HCT116 (cell line): ENCODE results near the gene TRPV5. TPM values are rescaled to one million over a fixed set of nuclear protein-coding genes. Genes with fewer than 3 reads are reported as not detected.

Source experiments
- ATAC-seq: fragments of 200-7000 bp; cut with Tn5 transposase; 2 replicates; pipeline ENCODE4 v1.9.1; 2020; ENCODE audit warnings: mild to moderate bottlenecking, moderate library complexity
- BruUV-seq: library from RNA; stranded (reverse); fragments of 400-500 nt; replicated peaks from 2 replicates; lab custom pipeline; 2021; lab: Mats Ljungman, UMichigan
- CTCF ChIA-PET: fragments of 300-600 bp; sonication (Branson Sonifier 250); formaldehyde crosslinking; loops from one replicate; lab custom pipeline; 2021; ENCODE audit warnings: antibody characterized with exemption; lab: Charles Lee
- POLR2A ChIA-PET: fragments of 300-600, 350-600 bp; sonication (Branson Sonifier 250); formaldehyde crosslinking; loops from one replicate; lab custom pipeline; 2021; ENCODE audit warnings: antibody characterized with exemption; lab: Charles Lee
- RAD21 ChIA-PET, 2 experiments: fragments of 300-600 bp; sonication (Branson Sonifier 250); formaldehyde crosslinking; loops; one replicate each; lab custom pipeline; 2023; ENCODE audit warnings: low total read pairs in 2 of 2; ENCODE audit not compliant: uncharacterized antibody in 2 of 2, unreplicated experiment in 2 of 2, low non-redundant PET in 1 of 2; lab: Charles Lee
- DNase-seq: peaks from one replicate; pipeline ENCODE4 v3.0.0-alpha.2; 2010; ENCODE audit warnings: low read depth, low spot score
- H2AFZ ChIP-seq: fragments of 200-600 bp; shearing (Covaris generic), sonication (generic); 2 replicates; pipeline ENCODE4 v1.6.1; 2017; ENCODE audit warnings: low read depth, mixed run types, mixed read lengths, antibody characterized with exemption, low read length; ENCODE audit not compliant: poor library complexity, severe bottlenecking
- H3K27ac ChIP-seq: 2 replicates; pipeline ENCODE4 v1.5.1; 2012; ENCODE audit warnings: low read depth, low read length
- H3K27me3 ChIP-seq: fragments of 200-600 bp; sonication (generic); 2 replicates; pipeline ENCODE4 v1.6.1; 2016; ENCODE audit warnings: mixed run types, low read length, mixed read lengths; ENCODE audit not compliant: insufficient read depth
- H3K36me3 ChIP-seq, 2 experiments: fragments of 200-500 bp in 1 of 2; fragments of 200-600 bp in 1 of 2; sonication (Bioruptor generic) in 1 of 2; sonication (generic) in 1 of 2; 2 replicates each; pipeline versions ENCODE4 v1.5.1 to v1.6.1; 2014 to 2016; ENCODE audit warnings: low read length in 2 of 2, inconsistent platforms in 1 of 2, mixed read lengths in 1 of 2, mixed run types in 1 of 2; ENCODE audit not compliant: insufficient read depth in 2 of 2, control insufficient read depth in 1 of 2
- H3K4me1 ChIP-seq, 2 experiments: fragments of 200-600 bp in 1 of 2; sonication (generic) in 1 of 2; 2 replicates each; pipeline versions ENCODE4 v1.5.1 to v1.6.1; 2012 to 2017; ENCODE audit warnings: low read length in 2 of 2, inconsistent platforms in 1 of 2, mild to moderate bottlenecking in 1 of 2, mixed read lengths in 1 of 2, mixed run types in 1 of 2, moderate library complexity in 1 of 2; ENCODE audit not compliant: insufficient read depth in 2 of 2, control insufficient read depth in 1 of 2
- H3K4me2 ChIP-seq: fragments of 200-600 bp; sonication (generic); 2 replicates; pipeline ENCODE4 v1.6.1; 2017; ENCODE audit warnings: mixed run types, low read length, mixed read lengths
- H3K4me3 ChIP-seq, 2 experiments: fragments of 200-600 bp in 1 of 2; sonication (generic) in 1 of 2; replicated peaks in 1 of 2; 2 replicates each; pipeline ENCODE4 v1.5.1; 2011 to 2016; ENCODE audit warnings: low read length in 2 of 2, control low read depth in 1 of 2, low read depth in 1 of 2, mild to moderate bottlenecking in 1 of 2, mixed read lengths in 1 of 2, mixed run types in 1 of 2
- H3K79me2 ChIP-seq: fragments of 200-600 bp; sonication (generic); 2 replicates; pipeline ENCODE4 v1.6.1; 2017; ENCODE audit warnings: mild to moderate bottlenecking, mixed run types, low read length, moderate library complexity, mixed read lengths; ENCODE audit not compliant: insufficient read depth
- H3K9ac ChIP-seq: fragments of 200-600 bp; sonication (generic); 2 replicates; pipeline ENCODE4 v1.6.1; 2016; ENCODE audit warnings: low read length, mixed read lengths
- H3K9me2 ChIP-seq: fragments of 200-600 bp; sonication (generic), shearing (Covaris generic); 2 replicates; pipeline ENCODE4 v1.6.1; 2017; ENCODE audit warnings: mixed run types, mild to moderate bottlenecking, moderate library complexity; ENCODE audit not compliant: insufficient read depth
- H3K9me3 ChIP-seq, 2 experiments: fragments of 200-500 bp in 1 of 2; fragments of 200-600 bp in 1 of 2; sonication (Bioruptor generic) in 1 of 2; sonication (generic) in 1 of 2; 2 replicates each; pipeline ENCODE4 v1.6.1; 2014 to 2017; ENCODE audit warnings: low read length in 2 of 2, mixed read lengths in 2 of 2, inconsistent platforms in 1 of 2, low read depth in 1 of 2, mild to moderate bottlenecking in 1 of 2, mixed run types in 1 of 2, moderate library complexity in 1 of 2; ENCODE audit not compliant: control insufficient read depth in 1 of 2, insufficient read depth in 1 of 2
- H4K20me1 ChIP-seq: fragments of 200-600 bp; sonication (generic), shearing (Covaris generic); 2 replicates; pipeline ENCODE4 v1.6.1; 2017; ENCODE audit warnings: mixed run types, mild to moderate bottlenecking, moderate library complexity; ENCODE audit not compliant: insufficient read depth
- ATF3 ChIP-seq: IDR thresholded peaks from 2 replicates; pipeline ENCODE4 v1.6.1; 2012
- CTCF ChIP-seq, 3 experiments: fragments of 200-600 bp in 1 of 3; sonication (generic) in 1 of 3; IDR thresholded peaks in 2 of 3; conservative IDR thresholded peaks in 1 of 3; 2 replicates each; pipeline ENCODE4 v1.5.1; 2012 to 2017; ENCODE audit warnings: low read depth in 2 of 3, low read length in 2 of 3, antibody characterized with exemption in 1 of 3, borderline replicate concordance in 1 of 3, control low read depth in 1 of 3, mild to moderate bottlenecking in 1 of 3, mixed read lengths in 1 of 3, mixed run types in 1 of 3, moderate library complexity in 1 of 3; ENCODE audit not compliant: insufficient read depth in 1 of 3
- EGR1 ChIP-seq: IDR thresholded peaks from 2 replicates; pipeline ENCODE4 v1.6.1; 2012; ENCODE audit warnings: low read depth
- POLR2AphosphoS5 ChIP-seq: IDR thresholded peaks from 2 replicates; pipeline ENCODE4 v1.6.1; 2011; ENCODE audit warnings: mild to moderate bottlenecking, low read depth, low read length, moderate library complexity
- SRF ChIP-seq: IDR thresholded peaks from 2 replicates; pipeline ENCODE4 v1.6.1; 2012; ENCODE audit warnings: low read depth
- YY1 ChIP-seq: IDR thresholded peaks from 2 replicates; pipeline ENCODE4 v1.6.1; 2011; ENCODE audit warnings: low read length, low read depth, moderate library complexity, mild to moderate bottlenecking; ENCODE audit not compliant: insufficient replicate concordance; ENCODE audit errors: extremely low read depth
- ZBTB33 ChIP-seq: IDR thresholded peaks from 2 replicates; pipeline ENCODE4 v1.6.1; 2011; ENCODE audit warnings: mild to moderate bottlenecking, low read length, moderate library complexity; ENCODE audit not compliant: insufficient replicate concordance; ENCODE audit errors: extremely low read depth
- intact Hi-C: fragments of 100-400 bp; cut with micrococcal nuclease; formaldehyde crosslinking; loops from 2 replicates; pipeline ENCODE4 v1.10.0; 2022
- total RNA-seq: library from RNA; stranded (reverse); gene quantifications from one replicate; pipeline ENCODE4 v1.2.1, GENCODE V29; 2021; ENCODE audit not compliant: unreplicated experiment

The TRPV5 gene
- total RNA-seq, 1 experiment from 2014 or later = not detected

DNA sequence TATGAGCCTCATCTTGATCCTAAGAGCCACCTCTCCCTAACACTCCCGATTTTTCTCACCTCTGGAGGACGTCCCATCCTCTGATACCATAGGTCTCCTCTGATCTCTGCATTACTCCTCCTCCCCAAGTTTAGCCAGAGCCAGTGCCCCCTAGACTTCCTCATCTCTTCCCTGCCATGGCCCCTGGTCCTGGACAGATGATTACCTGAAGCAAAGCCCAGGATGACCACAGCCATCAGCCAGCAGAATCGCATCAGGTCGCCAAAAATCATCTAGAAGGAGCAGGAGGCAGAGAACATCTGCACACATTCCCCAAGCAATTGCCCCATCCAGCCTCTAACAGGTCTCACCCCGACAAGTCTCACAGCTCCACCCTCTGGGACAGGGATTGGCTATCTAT, 59.7 kb downstream of the TRPV5 start:
- Histone ChIP-seq H3K9ac (no peak overlapping the region), H4K20me1 (no peaks in the 10 kb centered on the region), H3K36me3 (no peaks in the 10 kb centered on the region), H3K9me2 (no peaks in the 10 kb centered on the region), H3K27me3 (no peaks in the 10 kb centered on the region), H2AFZ (no peak overlapping the region), H3K4me3 (no peak overlapping the region), H3K27ac (no peak overlapping the region), H3K4me1 (no peaks in the 10 kb centered on the region), H3K9me3 (no peaks in the 10 kb centered on the region), H3K4me2 (no peak overlapping the region), H3K79me2 (no peaks in the 10 kb centered on the region)
- intact Hi-C loops = loop anchor here (2.0 kb wide), 1 partner anchor 129 kb away; no protein-coding TSS in a partner anchor
- ChIA-PET RAD21 (interaction anchor here (1.0 to 1.1 kb wide), 2 partner anchors 87 kb away, joined by 5 read pairs; no protein-coding TSS in a partner anchor), POLR2A (no interaction called here), CTCF (interaction anchor here (0.8 to 2.9 kb wide), 14 partner anchors 11 to 377 kb away, joined by 3 to 39 read pairs (median 5); partner anchors contain the start of gene TRPV6)
- ATAC-seq (no peak), DNase-seq (no peak)
- BruUV-seq = no TSS peak
- TF ChIP-seq EGR1 (no peak), CTCF (IDR thresholded peaks at IDR 0.05 in 2 of 3, conservative IDR thresholded peaks at IDR 0.05 in 1 of 3; ENCODE audit: borderline replicate concordance in 1 of 3, insufficient read depth in 1 of 3, low read depth in 2 of 3, low read length in 2 of 3) (no peak), ZBTB33 (no peak), SRF (no peak), ATF3 (no peak), POLR2AphosphoS5 (no peak), YY1 (no peak)
